Vagina (tissue), 2 donors: ENCODE results near the gene CST9L.

ENCODE experiments used
- POLR2A ChIP-seq, 2 donors: fragments of 450-650 bp; IDR thresholded peaks; one replicate each; pipeline ENCODE4 v1.6.1; 2017; ENCODE audit warnings: antibody characterized with exemption in 2 of 2, mild to moderate bottlenecking in 2 of 2, moderate library complexity in 2 of 2
- POLR2AphosphoS5 ChIP-seq, 2 donors: sonication (generic); formaldehyde crosslinking; IDR thresholded peaks; one replicate each; pipeline ENCODE4 v1.9.0; 2017; ENCODE audit warnings: antibody characterized with exemption in 2 of 2, mild to moderate bottlenecking in 2 of 2, low read depth in 1 of 2; ENCODE audit not compliant: insufficient read depth in 1 of 2
- TF ChIP-seq, protein P1 (sequence below), 3 experiments: fragments of 450-650 bp in 2 of 3; fragments of 200-600 bp in 1 of 3; sonication (generic) in 1 of 3; IDR thresholded peaks; one replicate each; pipeline ENCODE4 v1.5.1; 2017 to 2019; ENCODE audit warnings: antibody characterized with exemption in 3 of 3, mild to moderate bottlenecking in 2 of 3, moderate library complexity in 2 of 3

DNA sequence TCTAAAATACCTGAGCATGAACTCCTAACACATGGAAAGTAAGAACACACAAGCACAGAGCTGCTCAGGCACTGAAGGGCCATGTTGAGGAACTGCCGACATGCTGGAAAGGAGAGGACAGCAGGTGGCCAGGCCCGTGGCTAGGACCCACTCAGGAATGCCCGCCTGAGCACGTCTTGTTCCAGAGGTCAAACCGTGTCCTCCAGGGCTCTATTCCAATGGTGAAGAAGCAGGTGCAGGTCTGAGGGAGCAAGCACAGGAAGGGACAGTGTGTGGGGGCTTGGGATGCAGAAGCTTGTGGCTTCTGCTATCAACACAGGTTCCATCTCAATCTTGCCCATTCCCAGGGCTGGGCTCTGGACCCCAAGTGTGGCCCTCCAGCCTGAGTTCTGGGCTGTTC, 20.7 kb downstream of the CST9L start:
- TF ChIP-seq, protein P1, sequence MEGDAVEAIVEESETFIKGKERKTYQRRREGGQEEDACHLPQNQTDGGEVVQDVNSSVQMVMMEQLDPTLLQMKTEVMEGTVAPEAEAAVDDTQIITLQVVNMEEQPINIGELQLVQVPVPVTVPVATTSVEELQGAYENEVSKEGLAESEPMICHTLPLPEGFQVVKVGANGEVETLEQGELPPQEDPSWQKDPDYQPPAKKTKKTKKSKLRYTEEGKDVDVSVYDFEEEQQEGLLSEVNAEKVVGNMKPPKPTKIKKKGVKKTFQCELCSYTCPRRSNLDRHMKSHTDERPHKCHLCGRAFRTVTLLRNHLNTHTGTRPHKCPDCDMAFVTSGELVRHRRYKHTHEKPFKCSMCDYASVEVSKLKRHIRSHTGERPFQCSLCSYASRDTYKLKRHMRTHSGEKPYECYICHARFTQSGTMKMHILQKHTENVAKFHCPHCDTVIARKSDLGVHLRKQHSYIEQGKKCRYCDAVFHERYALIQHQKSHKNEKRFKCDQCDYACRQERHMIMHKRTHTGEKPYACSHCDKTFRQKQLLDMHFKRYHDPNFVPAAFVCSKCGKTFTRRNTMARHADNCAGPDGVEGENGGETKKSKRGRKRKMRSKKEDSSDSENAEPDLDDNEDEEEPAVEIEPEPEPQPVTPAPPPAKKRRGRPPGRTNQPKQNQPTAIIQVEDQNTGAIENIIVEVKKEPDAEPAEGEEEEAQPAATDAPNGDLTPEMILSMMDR (IDR thresholded peaks at IDR 0.05), result no peak
- TF ChIP-seq POLR2A (IDR thresholded peaks at IDR 0.05) (no peak), POLR2AphosphoS5 (IDR thresholded peaks at IDR 0.05; ENCODE audit: insufficient read depth in 1 of 2, low read depth in 1 of 2) (no peak)
